ENCODE measurements around the gene FAM53B. TPM values are rescaled to one million over a fixed set of nuclear protein-coding genes. Genes with fewer than 3 reads are reported as not detected.

FAM53B gene
- total RNA-seq, 1 experiment from 2014 or later: 13.7 TPM

DNA sequence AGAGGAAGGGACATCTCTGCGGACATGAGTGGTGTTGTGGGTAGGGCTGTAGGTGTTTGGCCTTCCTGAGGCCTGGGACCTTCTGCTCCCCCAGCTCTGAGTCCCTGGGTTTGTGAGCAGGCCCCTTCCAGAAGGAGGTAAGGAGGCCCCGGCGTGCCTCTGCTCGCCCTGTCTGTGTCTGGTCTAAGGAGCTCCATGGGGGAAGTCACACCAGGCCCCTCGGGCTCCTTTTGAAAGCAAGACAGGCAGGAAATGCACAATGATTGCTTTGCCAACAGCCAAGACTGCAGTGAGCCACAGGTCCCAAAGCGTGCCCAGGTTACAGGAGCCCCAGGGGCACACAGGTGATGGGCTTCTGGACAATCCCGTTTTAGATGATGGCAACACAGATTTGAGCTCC, 89.5 kb downstream of the FAM53B start:
- no peaks in the 10 kb centered on the region for H3K36me3 ChIP-seq (ENCODE audit: control insufficient read depth, insufficient read depth, low read length)
- no TSS peak for BruUV-seq (replicated peaks)
- H3K27ac Mint-ChIP-seq (ENCODE audit: unreplicated experiment): no peak overlapping the region
- ChIA-PET CTCF (no interaction called here), POLR2A (no interaction called here)
- TF ChIP-seq, protein P1, sequence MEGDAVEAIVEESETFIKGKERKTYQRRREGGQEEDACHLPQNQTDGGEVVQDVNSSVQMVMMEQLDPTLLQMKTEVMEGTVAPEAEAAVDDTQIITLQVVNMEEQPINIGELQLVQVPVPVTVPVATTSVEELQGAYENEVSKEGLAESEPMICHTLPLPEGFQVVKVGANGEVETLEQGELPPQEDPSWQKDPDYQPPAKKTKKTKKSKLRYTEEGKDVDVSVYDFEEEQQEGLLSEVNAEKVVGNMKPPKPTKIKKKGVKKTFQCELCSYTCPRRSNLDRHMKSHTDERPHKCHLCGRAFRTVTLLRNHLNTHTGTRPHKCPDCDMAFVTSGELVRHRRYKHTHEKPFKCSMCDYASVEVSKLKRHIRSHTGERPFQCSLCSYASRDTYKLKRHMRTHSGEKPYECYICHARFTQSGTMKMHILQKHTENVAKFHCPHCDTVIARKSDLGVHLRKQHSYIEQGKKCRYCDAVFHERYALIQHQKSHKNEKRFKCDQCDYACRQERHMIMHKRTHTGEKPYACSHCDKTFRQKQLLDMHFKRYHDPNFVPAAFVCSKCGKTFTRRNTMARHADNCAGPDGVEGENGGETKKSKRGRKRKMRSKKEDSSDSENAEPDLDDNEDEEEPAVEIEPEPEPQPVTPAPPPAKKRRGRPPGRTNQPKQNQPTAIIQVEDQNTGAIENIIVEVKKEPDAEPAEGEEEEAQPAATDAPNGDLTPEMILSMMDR (IDR thresholded peaks at IDR 0.05; ENCODE audit: insufficient read depth in 1 of 2, low read depth in 1 of 2, low read length in 1 of 2, severe bottlenecking in 1 of 2, unreplicated experiment in 1 of 2): no peak
- no peak overlapping the region for H3K4me3 ChIP-seq (ENCODE audit: low read depth, low read length)
- no peak for DNase-seq
- H3K9me3 ChIP-seq: no peaks in the 10 kb centered on the region
- no peaks in the 10 kb centered on the region for H3K36me3 Mint-ChIP-seq (ENCODE audit: insufficient read depth, unreplicated experiment)
- intact Hi-C loops (cut with micrococcal nuclease; ENCODE audit: unreplicated experiment): no loop called here
- H3K4me3 Mint-ChIP-seq (ENCODE audit: unreplicated experiment): no peak overlapping the region
- no peaks in the 10 kb centered on the region for H3K27me3 Mint-ChIP-seq (ENCODE audit: insufficient read depth, unreplicated experiment)
- H3K9me3 Mint-ChIP-seq (ENCODE audit: unreplicated experiment): no peaks in the 10 kb centered on the region
- no peaks in the 10 kb centered on the region; the same call in 1 of the 2 replicates for H3K4me1 ChIP-seq
- H3K4me1 Mint-ChIP-seq (ENCODE audit: low read depth, unreplicated experiment): peaks cover 7% of the 10 kb centered on the region
- no peaks in the 10 kb centered on the region for H3K27me3 ChIP-seq (replicated peaks; ENCODE audit: control insufficient read depth, insufficient read depth, low read length)

DNA sequence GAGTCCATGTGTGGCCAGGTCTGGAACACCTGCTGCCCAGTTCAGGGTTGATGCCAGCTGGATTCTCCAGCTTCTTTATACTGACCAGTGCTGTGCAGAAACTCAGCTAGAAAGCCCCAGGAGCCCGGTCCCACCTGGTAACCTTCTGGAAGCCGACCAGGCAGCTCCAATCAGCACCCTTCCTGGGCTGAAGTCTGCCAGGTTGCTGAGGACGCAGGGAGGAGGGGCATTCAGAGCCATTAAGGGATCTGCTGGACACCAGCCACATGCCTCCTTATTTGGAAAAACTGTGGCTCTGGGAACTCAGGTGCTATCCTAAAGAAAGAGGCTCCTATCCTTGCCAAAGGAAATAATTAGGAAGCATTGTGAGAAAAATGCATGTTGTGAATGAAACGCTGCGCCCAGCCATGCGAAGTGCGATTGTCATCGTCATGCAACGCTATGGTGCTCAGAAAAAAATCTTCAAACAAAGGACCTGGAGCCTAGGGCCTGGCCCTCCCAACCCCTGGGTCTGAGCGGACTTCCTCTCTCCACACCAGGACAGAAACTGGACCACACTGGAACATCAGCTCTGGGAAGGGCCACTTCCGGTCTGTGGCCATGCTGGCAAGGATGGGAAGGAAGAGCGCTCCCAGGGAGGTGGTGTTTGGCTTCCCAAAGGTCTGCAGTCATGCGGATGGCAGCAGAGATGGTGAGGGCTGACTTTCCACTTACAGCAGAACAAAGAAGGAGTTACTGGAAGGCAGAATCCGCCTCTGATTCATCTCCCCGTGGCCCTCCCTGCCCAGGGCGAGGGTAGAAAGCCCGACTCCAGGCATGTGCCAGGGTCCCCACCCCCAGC, 90.1 kb downstream of the FAM53B start:
- POLR2A ChIA-PET: no interaction called here
- H3K36me3 ChIP-seq (ENCODE audit: control insufficient read depth, insufficient read depth, low read length): no peaks in the 10 kb centered on the region
- Mint-ChIP-seq H3K9me3 (ENCODE audit: unreplicated experiment) (no peaks in the 10 kb centered on the region), H3K36me3 (ENCODE audit: insufficient read depth, unreplicated experiment) (no peaks in the 10 kb centered on the region), H3K27ac (ENCODE audit: unreplicated experiment) (no peak overlapping the region), H3K4me1 (ENCODE audit: low read depth, unreplicated experiment) (peaks cover 7% of the 10 kb centered on the region), H3K4me3 (ENCODE audit: unreplicated experiment) (no peak overlapping the region), H3K27me3 (ENCODE audit: insufficient read depth, unreplicated experiment) (no peaks in the 10 kb centered on the region)
- BruUV-seq (replicated peaks): no TSS peak
- H3K9me3 ChIP-seq: no peaks in the 10 kb centered on the region
- CTCF ChIA-PET: no interaction called here
- H3K4me1 ChIP-seq: no peaks in the 10 kb centered on the region; the same call in 1 of the 2 replicates
- H3K4me3 ChIP-seq (ENCODE audit: low read depth, low read length): no peak overlapping the region
- no peaks in the 10 kb centered on the region for H3K27me3 ChIP-seq (replicated peaks; ENCODE audit: control insufficient read depth, insufficient read depth, low read length)
- no peak for DNase-seq
- intact Hi-C loops (cut with micrococcal nuclease; ENCODE audit: unreplicated experiment): no loop called here
- TF ChIP-seq, protein P1 (IDR thresholded peaks at IDR 0.05; ENCODE audit: insufficient read depth in 1 of 2, low read depth in 1 of 2, low read length in 1 of 2, severe bottlenecking in 1 of 2, unreplicated experiment in 1 of 2): no peak

- intact Hi-C loops (cut with micrococcal nuclease; ENCODE audit: unreplicated experiment): no loop called here
- no peak overlapping the region for H3K27ac Mint-ChIP-seq (ENCODE audit: unreplicated experiment)
- no peaks in the 10 kb centered on the region for H3K36me3 ChIP-seq (ENCODE audit: control insufficient read depth, insufficient read depth, low read length)
- TF ChIP-seq, protein P1 (IDR thresholded peaks at IDR 0.05; ENCODE audit: insufficient read depth in 1 of 2, low read depth in 1 of 2, low read length in 1 of 2, severe bottlenecking in 1 of 2, unreplicated experiment in 1 of 2): no peak
- no peak overlapping the region for H3K4me3 Mint-ChIP-seq (ENCODE audit: unreplicated experiment)
- no peaks in the 10 kb centered on the region for H3K27me3 Mint-ChIP-seq (ENCODE audit: insufficient read depth, unreplicated experiment)
- H3K27me3 ChIP-seq (replicated peaks; ENCODE audit: control insufficient read depth, insufficient read depth, low read length): no peaks in the 10 kb centered on the region
- H3K9me3 ChIP-seq: no peaks in the 10 kb centered on the region
- no peak for DNase-seq
- no peaks in the 10 kb centered on the region for H3K9me3 Mint-ChIP-seq (ENCODE audit: unreplicated experiment)
- no peaks in the 10 kb centered on the region for H3K36me3 Mint-ChIP-seq (ENCODE audit: insufficient read depth, unreplicated experiment)
- no TSS peak for BruUV-seq (replicated peaks)
- no peaks in the 10 kb centered on the region; the same call in 1 of the 2 replicates for H3K4me1 ChIP-seq
- H3K4me3 ChIP-seq (ENCODE audit: low read depth, low read length): no peak overlapping the region
- CTCF ChIA-PET: no interaction called here
- POLR2A ChIA-PET: no interaction called here
- peaks cover 7% of the 10 kb centered on the region for H3K4me1 Mint-ChIP-seq (ENCODE audit: low read depth, unreplicated experiment)
Measured at GRCh38 chr10:124653311-124653710, 90.9 kb downstream of the FAM53B start.
